B cell (primary cell): ENCODE measurements around the gene FAM219A. TPM values are rescaled to one million over a fixed set of nuclear protein-coding genes. Genes with fewer than 3 reads are reported as not detected.
A peak's percentile ranks its signal among the peaks of the same experiment; 100 is the strongest.

Experiments used
- ATAC-seq: fragments of 200-7000 bp; cut with Tn5 transposase; one replicate; pipeline ENCODE4 v1.10.0; 2021; ENCODE audit warnings: low read depth, mild to moderate bottlenecking, moderate number of reproducible peaks, moderate library complexity
- CTCF ChIA-PET: fragments of 350-600 bp; sonication (Branson Sonifier 250); formaldehyde crosslinking; loops from one replicate; lab custom pipeline; 2021; ENCODE audit warnings: antibody characterized with exemption, inconsistent platforms; lab: Charles Lee
- POLR2A ChIA-PET: fragments of 350-600 bp; sonication (Branson Sonifier 250); formaldehyde crosslinking; loops from one replicate; lab custom pipeline; 2021; ENCODE audit warnings: antibody characterized with exemption; lab: Charles Lee
- DNase-seq: peaks from one replicate; pipeline ENCODE4 v3.0.0; 2013
- H2AFZ ChIP-seq: 2 replicates; pipeline ENCODE4 v1.6.1; 2012; ENCODE audit warnings: mild to moderate bottlenecking, low read depth, low read length; ENCODE audit not compliant: insufficient read depth, poor library complexity, severe bottlenecking
- H3K27ac ChIP-seq, 2 donors: 1 replicate in 1 of 2; 2 replicates in 1 of 2; pipeline ENCODE4 v1.5.1; 2012 to 2013; ENCODE audit warnings: low read length in 2 of 2, mild to moderate bottlenecking in 2 of 2, moderate library complexity in 1 of 2
- H3K27me3 ChIP-seq, 4 experiments: fragments of 200-600 bp in 1 of 4; sonication (generic) in 1 of 4; replicated peaks in 1 of 4; 1 replicate in 2 of 4; 2 replicates in 2 of 4; pipeline versions ENCODE4 v1.6.1 to v1.7.0; 2013 to 2016; ENCODE audit warnings: low read length in 3 of 4, mild to moderate bottlenecking in 2 of 4, mixed read lengths in 1 of 4, moderate library complexity in 1 of 4; ENCODE audit not compliant: insufficient read depth in 4 of 4, control insufficient read depth in 3 of 4; ENCODE audit errors: control extremely low read depth in 1 of 4
- H3K36me3 ChIP-seq, 2 experiments: replicated peaks in 1 of 2; 1 replicate in 1 of 2; 2 replicates in 1 of 2; pipeline versions ENCODE4 v1.6.1 to v1.7.1; 2013; ENCODE audit warnings: low read length in 1 of 2; ENCODE audit not compliant: insufficient read depth in 2 of 2, control insufficient read depth in 1 of 2; ENCODE audit errors: control extremely low read depth in 1 of 2, extremely low read depth in 1 of 2
- H3K4me1 ChIP-seq, 2 donors: fragments of 200-600 bp in 1 of 2; sonication (generic) in 1 of 2; 1 replicate in 1 of 2; 2 replicates in 1 of 2; pipeline versions ENCODE4 v1.5.1 to v1.6.1; 2013 to 2017; ENCODE audit warnings: low read length in 2 of 2; ENCODE audit not compliant: control insufficient read depth in 2 of 2, insufficient read depth in 2 of 2
- H3K4me2 ChIP-seq: replicated peaks from 2 replicates; pipeline ENCODE3; 2012; ENCODE audit warnings: mild to moderate bottlenecking, low read depth, low read length; ENCODE audit not compliant: poor library complexity, severe bottlenecking
- H3K4me3 ChIP-seq, 5 experiments: fragments of 200-600 bp in 1 of 5; sonication (generic) in 1 of 5; 1 replicate in 3 of 5; 2 replicates in 2 of 5; pipeline versions ENCODE4 v1.5.1 to v1.7.0; 2011 to 2016; ENCODE audit warnings: low read length in 4 of 5, mild to moderate bottlenecking in 4 of 5, low read depth in 2 of 5, control low read depth in 1 of 5, moderate library complexity in 1 of 5; ENCODE audit not compliant: insufficient read depth in 1 of 5; ENCODE audit errors: control extremely low read depth in 1 of 5, extremely low read depth in 1 of 5
- H3K79me2 ChIP-seq: fragments of 200-600 bp; sonication (generic); one replicate; pipeline ENCODE4 v1.6.0; 2016; ENCODE audit warnings: low read length; ENCODE audit not compliant: control insufficient read depth, insufficient read depth
- H3K9ac ChIP-seq: fragments of 200-600 bp; sonication (generic); 2 replicates; pipeline ENCODE4 v1.6.1; 2017; ENCODE audit warnings: mild to moderate bottlenecking, low read length, moderate library complexity
- H3K9me3 ChIP-seq, 3 donors: one replicate each; pipeline versions ENCODE4 v1.6.1 to v1.7.1; 2013; ENCODE audit warnings: low read length in 2 of 3; ENCODE audit not compliant: control insufficient read depth in 2 of 3, insufficient read depth in 1 of 3; ENCODE audit errors: control extremely low read depth in 1 of 3
- H4K20me1 ChIP-seq: 2 replicates; pipeline ENCODE4 v1.6.0; 2012; ENCODE audit warnings: mild to moderate bottlenecking, low read length; ENCODE audit not compliant: insufficient read depth, control insufficient read depth, poor library complexity, severe bottlenecking
- H3K27ac Mint-ChIP-seq: one replicate; pipeline ENCODE4 v1.8.0; 2021; ENCODE audit warnings: mixed read lengths
- H3K27me3 Mint-ChIP-seq: one replicate; pipeline ENCODE4 v1.8.0; 2021; ENCODE audit warnings: mixed read lengths
- H3K4me1 Mint-ChIP-seq: one replicate; pipeline ENCODE4 v1.8.0; 2021; ENCODE audit warnings: mixed read lengths
- H3K4me3 Mint-ChIP-seq: one replicate; pipeline ENCODE4 v1.8.0; 2021; ENCODE audit warnings: mixed read lengths
- H3K9me3 Mint-ChIP-seq: one replicate; pipeline ENCODE4 v1.8.0; 2022; ENCODE audit warnings: mixed read lengths; ENCODE audit not compliant: insufficient read depth
- EZH2 ChIP-seq: IDR thresholded peaks from 2 replicates; pipeline ENCODE4 v1.6.1; 2012; ENCODE audit warnings: borderline replicate concordance, low read depth, mild to moderate bottlenecking, moderate library complexity, low read length; ENCODE audit not compliant: insufficient read depth, poor library complexity, severe bottlenecking
- WGBS: methylation state at CpG from one replicate; pipeline ENCODE4 v1.1.5; 2013; ENCODE audit warnings: missing lambda C conversion rate; ENCODE audit not compliant: insufficient coverage; 5-methylcytosine and 5-hydroxymethylcytosine counted together
- intact Hi-C: fragments of 100-400 bp; cut with micrococcal nuclease; formaldehyde crosslinking; loops from one replicate; pipeline ENCODE4 v1.10.0; 2022
- polyA plus RNA-seq: library from polyadenylated mRNA; depleted of rRNA; stranded (reverse); fragments of >200 nt; gene quantifications from 2 replicates; pipeline ENCODE4 v1.2.3, GENCODE V29; 2012
- total RNA-seq, 2 donors: library from RNA; stranded (reverse); fragments of 120-200 nt in 1 of 2; gene quantifications; 1 replicate in 1 of 2; 2 replicates in 1 of 2; pipeline versions ENCODE4 v1.2.3 to v1.2.4, GENCODE V29; 2013 to 2022
- TF ChIP-seq, protein P1 (sequence below): fragments of 200-600 bp; IDR thresholded peaks from one replicate; pipeline ENCODE4 v1.8.0; 2022; ENCODE audit warnings: antibody characterized with exemption, mild to moderate bottlenecking

Gene FAM219A
- total and polyA plus RNA-seq, 2 donors (not counting 1 experiment from before 2014, with no cell fraction given), result 12.9 to 17.3 TPM

DNA sequence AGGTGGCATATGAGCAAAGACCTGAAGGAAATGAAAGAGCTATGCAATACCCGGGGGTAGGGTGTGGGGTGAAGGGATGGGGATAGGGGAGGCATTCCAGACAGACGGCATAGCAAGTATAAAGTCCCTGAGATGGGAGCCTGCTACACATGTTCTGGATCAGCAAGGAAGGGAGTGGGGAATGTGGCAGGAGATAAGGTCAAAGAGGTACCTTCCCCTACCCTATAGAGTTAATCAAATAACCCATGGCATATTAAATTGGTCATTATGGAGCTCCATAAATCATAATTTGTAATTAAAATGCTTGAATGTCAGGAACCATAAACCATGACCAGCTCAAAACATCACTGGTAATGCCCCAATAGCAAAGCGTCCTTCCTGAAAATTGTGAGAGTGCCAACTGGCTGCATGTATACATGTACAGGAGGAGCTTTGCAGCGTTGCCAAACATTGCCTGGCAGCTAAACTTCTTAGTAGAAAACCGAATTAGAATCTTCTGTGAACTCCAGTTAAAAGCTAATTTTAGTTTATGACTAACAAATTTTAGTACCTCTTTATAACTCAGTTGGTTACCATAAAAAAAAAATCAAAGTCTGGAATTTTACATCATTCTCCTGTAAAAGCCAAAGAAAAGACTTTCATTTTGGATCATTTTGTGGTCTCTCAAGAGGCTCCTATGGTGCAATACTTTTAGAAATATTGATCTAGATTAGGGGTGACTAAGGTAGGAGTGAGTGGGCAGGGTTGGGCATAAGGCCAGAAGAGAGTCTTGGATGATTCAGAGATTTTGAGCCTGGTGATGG, 4.9 kb upstream of the FAM219A start:
- DNase-seq, result no peak
- H3K9ac ChIP-seq, result no peak overlapping the region
- TF ChIP-seq EZH2, result no peak
- TF ChIP-seq, protein P1, sequence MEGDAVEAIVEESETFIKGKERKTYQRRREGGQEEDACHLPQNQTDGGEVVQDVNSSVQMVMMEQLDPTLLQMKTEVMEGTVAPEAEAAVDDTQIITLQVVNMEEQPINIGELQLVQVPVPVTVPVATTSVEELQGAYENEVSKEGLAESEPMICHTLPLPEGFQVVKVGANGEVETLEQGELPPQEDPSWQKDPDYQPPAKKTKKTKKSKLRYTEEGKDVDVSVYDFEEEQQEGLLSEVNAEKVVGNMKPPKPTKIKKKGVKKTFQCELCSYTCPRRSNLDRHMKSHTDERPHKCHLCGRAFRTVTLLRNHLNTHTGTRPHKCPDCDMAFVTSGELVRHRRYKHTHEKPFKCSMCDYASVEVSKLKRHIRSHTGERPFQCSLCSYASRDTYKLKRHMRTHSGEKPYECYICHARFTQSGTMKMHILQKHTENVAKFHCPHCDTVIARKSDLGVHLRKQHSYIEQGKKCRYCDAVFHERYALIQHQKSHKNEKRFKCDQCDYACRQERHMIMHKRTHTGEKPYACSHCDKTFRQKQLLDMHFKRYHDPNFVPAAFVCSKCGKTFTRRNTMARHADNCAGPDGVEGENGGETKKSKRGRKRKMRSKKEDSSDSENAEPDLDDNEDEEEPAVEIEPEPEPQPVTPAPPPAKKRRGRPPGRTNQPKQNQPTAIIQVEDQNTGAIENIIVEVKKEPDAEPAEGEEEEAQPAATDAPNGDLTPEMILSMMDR, result no peak
- Mint-ChIP-seq H3K4me1 (peaks cover 12% of the 10 kb centered on the region), H3K27ac (no peak overlapping the region), H3K9me3 (no peaks in the 10 kb centered on the region), H3K4me3 (no peak overlapping the region), H3K27me3 (peaks cover 30% of the 10 kb centered on the region)
- peaks cover 4 to 9% of the 10 kb centered on the region in 2 donors for H3K4me1 ChIP-seq
- WGBS, result 62% methylated on average over 3 of the region's 5 CpGs
- intact Hi-C loops, result no loop called here
- H2AFZ ChIP-seq, result no peak overlapping the region
- H3K4me2 ChIP-seq, result no peak overlapping the region
- peaks cover 0 to 13% (median 6%) of the 10 kb centered on the region in 4 experiments for H3K27me3 ChIP-seq
- H3K4me3 ChIP-seq, result no peak overlapping the region
- no peaks in the 10 kb centered on the region for H4K20me1 ChIP-seq
- H3K9me3 ChIP-seq, result no peaks in the 10 kb centered on the region
- no peak overlapping the region for H3K27ac ChIP-seq
- CTCF ChIA-PET, result interaction anchor here (0.6 to 1.5 kb wide), 4 partner anchors 37 to 199 kb away, joined by 3 to 4 read pairs (median 3); no protein-coding TSS in a partner anchor
- no peak for ATAC-seq
- H3K79me2 ChIP-seq, result no peaks in the 10 kb centered on the region
- H3K36me3 ChIP-seq, result no peaks in the 10 kb centered on the region
- POLR2A ChIA-PET, result no interaction called here

DNA sequence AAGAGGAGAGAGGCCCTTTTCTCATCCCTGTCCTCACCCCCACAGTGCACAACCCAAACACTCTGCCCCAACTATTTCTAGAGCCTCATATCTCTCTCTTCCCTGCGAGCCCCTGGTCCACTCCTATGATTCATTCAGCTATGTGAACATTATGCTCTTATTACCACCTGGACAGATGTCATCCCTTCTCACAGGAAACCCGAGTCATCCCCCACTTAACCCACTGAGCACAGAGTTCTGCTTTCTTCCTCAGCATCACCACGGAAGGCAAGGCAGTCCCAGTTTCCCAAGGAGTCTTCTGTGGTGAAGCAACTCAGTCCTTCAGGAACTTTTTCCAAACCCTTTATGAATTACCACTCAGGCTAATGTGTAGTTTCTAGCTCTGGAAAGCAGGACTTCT, 1.6 kb upstream of the FAM219A start:
- peaks cover 14% of the 10 kb centered on the region for H3K27me3 Mint-ChIP-seq
- Histone ChIP-seq H3K4me2 (no peak overlapping the region), H3K4me1 (peaks cover 14 to 24% of the 10 kb centered on the region in 2 donors), H3K9ac (no peak overlapping the region), H3K4me3 (no peak overlapping the region), H2AFZ (no peak overlapping the region), H3K36me3 (no peaks in the 10 kb centered on the region), H4K20me1 (peaks cover 24% of the 10 kb centered on the region), H3K27ac (no peak overlapping the region), H3K79me2 (peaks cover 22% of the 10 kb centered on the region), H3K27me3 (peaks cover 0 to 10% (median 4%) of the 10 kb centered on the region in 4 experiments), H3K9me3 (peaks cover 0 to 4% (median 0%) of the 10 kb centered on the region in 3 donors)
- intact Hi-C loops, result loop anchor here (5.0 to 10.0 kb wide), 5 partner anchors 42 to 1267 kb away; partner anchors contain the start of gene UBE2R2
- POLR2A ChIA-PET, result no interaction called here
- H3K4me1 Mint-ChIP-seq, result peaks cover 33% of the 10 kb centered on the region
- H3K9me3 Mint-ChIP-seq, result no peaks in the 10 kb centered on the region
- TF ChIP-seq EZH2, result no peak
- TF ChIP-seq, protein P1, result no peak
- DNase-seq, result peak; percentile 16
- H3K27ac Mint-ChIP-seq, result no peak overlapping the region
- no peak overlapping the region for H3K4me3 Mint-ChIP-seq
- 18% methylated on average over 3 of the region's 3 CpGs for WGBS
- no peak for ATAC-seq
- CTCF ChIA-PET, result no interaction called here
